Stimulated activated CD4-positive, alpha-beta T cell treated with anti-CD3 and anti-CD28 coated beads, Interleukin-2, amount 100 ng/mL, for 48 hours (primary cell): ENCODE data around the gene PDE4C.

Experiments used
- DNase-seq, 2 donors: peaks; one replicate each; pipeline ENCODE4 v3.0.0-alpha.2; 2020

The PDE4C gene

DNA sequence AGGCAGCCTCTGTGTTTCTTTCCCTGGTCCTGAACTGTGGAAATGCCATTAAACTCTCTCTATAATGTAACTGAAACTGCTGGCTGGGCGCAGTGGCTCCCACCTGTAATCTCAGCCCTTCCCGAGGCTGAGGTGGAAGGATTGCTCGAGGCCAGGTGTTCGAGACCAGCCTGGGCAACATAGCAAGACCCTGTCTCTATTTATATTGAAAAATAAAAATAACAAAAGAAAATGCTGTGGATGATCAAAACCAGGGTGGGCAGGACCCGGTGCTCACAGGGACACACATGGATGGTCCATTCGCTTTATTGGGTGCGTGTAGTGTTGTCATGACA is 29.8 kb downstream of the PDE4C start:
- DNase-seq: no peak

DNA sequence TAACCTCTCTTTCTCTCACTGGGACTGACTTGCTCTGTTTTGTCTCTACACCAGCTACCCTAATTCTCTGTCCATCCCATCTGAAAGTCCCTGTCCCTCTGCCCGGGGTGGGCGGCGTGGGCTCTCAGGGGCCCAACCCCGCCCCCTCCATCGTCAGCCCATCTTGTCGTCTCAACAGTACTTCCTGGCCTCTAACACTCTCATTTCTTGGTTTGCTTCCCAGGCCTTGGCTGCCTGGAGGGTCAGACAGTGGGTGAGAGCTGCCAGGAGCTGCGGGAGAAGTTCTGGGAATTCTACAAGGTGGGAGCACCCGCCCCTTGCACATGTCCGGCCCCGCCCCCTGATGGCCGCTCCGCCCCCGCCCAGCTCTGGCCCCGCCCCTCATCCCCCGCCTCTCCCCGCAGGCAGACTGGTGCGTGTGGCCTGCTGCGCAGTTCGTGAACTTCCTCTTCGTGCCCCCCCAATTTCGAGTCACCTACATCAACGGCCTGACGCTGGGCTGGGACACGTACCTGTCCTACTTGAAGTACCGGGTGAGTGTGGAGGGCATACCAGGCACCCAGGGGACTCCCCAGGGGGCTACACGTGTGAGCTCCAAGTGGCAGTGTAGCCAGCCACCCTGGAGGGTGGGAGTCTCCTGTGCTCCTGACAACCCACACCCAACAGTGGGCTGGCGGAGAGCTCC is 31.5 kb downstream of the PDE4C start:
- peak in 1 of 2 donors; percentile 21 for DNase-seq

DNA sequence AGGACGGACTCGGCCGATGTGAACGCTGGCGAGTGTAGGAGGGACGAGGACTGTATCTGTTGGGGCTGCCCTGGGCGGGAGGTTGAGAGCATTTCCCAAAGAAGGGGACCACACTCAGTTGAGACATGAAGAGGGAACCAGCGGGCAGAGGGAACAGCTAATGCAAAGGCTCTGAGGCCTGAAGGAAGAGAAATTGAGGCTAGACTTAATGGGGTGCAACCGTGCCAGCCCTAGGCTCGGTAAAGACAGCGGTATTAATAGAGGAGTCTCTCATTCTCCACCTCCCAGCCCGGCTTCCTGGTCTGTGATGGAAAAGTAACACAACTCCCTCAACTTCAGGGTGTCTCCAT is 32.1 kb downstream of the PDE4C start:
- DNase-seq: no peak

DNA sequence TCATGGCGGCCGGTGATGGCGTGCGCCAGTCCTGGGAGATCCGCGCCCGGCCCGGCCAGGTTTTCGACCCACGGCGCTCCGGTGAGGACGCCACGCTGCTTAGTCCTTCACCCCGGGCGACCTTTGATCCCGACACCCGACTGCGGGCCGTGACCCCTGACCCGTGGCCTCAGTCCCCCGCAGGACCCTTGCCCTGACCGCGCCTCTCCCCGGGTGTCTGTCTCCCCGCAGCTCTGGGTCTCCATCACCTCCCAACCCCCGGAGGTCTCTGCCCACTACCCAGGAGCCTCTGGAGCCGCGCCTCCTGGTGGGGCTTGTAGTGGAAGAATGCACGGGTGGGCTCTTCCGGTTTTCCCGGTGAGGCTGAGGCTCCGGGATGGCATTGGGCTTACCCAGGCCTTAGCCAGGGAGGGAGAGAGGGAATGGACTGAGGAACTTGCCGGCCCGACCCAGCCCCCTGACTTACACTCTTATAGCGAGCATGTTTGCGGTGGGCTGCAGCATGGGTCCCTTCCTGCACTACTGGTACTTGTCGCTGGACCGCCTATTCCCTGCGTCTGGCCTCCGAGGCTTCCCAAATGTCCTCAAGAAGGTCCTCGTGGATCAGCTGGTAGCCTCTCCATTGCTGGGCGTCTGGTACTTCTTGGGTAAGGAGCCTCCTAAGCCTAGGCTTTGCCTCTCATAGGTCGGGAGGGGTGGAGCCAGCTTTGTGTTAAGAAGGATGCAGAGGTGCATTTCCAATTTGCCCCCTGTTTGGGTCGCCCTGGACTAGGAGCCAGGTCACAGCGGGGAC is 32.7 kb downstream of the PDE4C start:
- no peak for DNase-seq

DNA sequence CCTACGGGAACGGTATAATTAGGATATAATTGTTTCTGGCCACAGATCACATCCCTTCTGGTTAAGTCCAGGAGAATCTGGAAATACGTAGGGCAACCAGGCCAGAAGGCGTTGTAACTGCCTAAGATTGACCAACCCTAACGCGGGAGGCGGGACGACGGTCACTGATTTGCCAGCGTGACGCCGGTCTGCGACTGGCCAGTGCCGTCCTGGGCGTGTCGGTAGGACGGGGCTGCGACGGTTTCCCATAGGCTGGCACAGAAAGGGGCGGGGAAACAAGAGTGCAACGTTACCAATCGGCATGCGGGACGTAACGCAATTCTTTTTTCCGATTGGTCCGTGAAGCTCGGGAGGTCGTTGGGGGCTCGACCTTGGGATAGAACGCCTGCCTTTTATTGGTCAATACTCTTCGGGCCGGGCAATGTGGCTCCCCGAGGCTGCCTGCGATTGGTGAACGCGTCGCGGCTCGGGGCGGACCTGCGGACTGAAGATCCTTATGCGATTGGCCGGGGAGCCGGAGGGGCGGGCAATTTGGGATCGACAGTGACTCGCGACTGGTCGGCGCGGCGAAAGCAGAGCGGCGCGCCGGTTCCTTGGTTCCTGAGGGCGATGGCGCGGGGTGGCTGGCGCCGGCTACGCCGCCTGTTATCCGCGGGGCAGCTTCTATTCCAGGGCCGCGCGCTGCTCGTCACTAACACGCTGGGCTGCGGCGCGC is 33.4 kb downstream of the PDE4C start, which contains the start of gene MPV17L2:
Gene MPV17L2, plus strand, starts transcription at position 546 of the 715 bp plus-strand sequence. Its CDS starts 64 bp downstream, at position 610.
- peak; percentile 93 to 95 for DNase-seq

DNA sequence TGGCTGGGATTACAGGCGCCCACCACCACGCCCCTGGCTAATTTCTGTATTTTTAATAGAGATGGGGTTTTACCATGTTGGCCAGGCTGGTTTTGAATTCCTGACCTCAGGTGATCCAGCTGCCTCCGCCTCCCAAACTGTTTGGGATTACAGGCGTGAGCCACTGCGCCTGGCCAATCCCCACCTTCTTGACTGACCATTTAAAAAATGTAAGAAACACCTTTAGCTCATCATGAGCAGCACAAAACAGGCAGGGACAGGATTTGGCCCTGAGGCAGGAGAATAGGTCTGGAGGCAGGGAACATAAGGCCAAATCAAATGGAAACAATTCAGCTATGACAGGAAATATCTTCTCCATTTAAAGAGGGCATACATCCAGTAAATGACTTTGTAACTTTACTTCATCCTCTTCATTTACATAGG is 34.6 kb downstream of the PDE4C start:
- no peak for DNase-seq

DNA sequence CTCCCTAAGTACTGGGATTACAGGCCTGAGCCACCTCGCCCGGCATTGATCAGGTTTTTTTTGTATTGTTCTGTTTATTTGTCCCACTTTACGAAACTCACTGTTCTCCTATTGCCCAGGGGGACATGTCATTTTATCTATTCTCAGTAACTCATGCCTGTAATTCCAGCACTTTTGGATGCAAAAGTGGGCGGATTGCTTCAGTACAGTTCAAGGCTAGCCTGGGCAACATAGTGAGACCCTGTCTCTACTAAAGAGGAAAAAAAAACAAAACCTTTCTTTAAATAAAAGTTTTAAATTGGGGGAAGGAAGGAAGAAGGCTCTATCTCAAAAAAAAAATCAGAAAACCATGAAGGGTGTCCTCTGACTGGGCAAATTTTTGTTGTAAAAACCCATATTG is 36.0 kb downstream of the PDE4C start:
- DNase-seq: no peak

DNA sequence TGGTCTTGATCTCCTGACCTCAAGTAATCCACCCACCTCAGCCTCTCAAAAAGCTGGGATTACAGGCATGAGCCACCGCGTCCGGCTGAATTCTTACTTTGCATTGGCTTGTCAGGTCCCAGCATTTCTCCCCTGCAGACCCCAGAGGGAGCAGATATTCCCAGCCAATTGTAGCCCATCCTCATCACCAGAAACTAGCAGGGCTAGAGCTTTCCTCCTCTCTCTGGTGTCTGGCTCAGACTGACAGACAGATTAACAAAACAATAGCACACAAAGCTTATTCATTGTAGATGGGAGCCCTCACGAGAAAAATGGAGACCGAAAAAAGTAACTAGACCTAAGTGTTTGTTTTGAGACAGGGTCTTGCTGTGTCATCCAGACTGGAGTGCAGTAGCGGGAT is 40.7 kb downstream of the PDE4C start:
- DNase-seq: no peak

DNA sequence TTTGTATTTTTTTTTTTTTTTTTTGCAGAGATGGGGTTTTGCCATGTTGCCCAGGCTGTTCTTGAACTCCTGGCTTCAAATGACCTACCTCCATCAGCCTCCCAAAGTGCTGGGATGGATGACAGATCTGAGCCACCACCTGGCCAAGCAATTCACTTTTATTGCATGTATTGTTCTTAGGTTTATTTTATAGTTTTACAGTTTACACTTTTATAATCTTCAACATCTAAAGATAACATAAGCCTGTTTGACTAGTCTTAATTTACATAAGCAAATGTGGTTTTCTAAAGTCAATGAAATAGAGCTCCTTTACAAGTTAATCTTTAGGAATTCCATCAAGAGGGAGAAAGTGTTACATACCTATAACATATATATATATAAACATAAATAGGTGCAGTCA is 42.7 kb downstream of the PDE4C start:
- no peak for DNase-seq

DNA sequence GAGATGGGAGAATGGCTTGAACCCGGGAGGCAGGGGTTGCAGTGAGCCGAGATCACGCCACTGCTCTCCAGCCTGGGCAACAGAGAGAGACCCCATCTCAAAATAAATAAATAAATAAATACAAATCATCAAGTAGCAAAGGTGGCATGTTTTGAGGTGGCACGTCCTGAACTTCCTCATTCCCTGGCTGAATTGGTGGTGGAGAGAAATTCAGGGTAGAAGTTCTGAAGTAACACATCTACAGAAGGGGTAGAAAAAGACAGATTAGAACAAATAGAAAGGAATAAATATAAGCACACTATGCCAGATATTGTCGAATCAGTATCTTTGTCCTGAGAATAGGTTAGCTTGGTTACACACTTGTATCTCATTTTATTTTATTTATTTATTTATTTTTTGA is 46.3 kb downstream of the PDE4C start:
- DNase-seq: no peak

DNA sequence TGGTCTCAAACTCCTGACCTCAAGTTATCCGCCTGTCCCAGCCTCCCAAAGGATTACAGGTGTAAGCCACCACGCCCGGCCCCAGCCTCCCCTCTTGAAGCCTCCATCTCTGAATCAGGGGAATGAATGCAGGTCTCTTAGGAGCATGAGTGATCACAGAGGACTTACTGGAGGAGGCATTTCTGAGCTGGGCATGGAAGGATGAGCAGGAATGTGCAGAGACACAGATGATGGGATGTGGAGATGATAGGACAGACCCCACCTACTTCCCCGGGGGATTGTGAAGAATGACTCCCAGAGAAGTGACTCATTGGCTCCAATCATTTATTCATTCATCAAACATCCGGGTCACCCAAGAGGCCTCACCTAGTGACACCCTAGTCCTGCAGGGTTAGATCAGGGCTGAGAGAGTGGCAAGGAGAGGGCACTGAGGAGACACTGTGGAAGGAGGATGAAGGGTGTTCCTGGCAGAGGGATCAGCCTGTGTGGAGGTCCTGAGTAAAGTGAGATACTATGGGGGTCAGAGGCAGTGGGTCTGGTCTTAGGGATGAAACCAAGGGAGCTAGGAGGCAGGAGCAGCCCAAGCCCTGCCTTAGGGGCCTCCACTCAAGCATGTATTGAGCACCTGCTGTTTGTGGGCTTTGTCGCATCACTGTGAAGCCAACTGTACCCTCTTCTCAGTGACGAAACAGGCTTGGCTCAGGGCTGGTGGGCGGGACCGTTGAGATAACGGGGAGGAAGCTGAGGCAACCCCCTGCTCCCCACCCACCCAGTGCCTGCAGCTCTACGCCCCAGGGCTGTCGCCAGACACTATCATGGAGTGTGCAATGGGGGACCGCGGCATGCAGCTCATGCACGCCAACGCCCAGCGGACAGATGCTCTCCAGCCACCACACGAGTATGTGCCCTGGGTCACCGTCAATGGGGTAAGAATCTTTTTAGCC is 49.6 kb downstream of the PDE4C start:
- DNase-seq: no peak

DNA sequence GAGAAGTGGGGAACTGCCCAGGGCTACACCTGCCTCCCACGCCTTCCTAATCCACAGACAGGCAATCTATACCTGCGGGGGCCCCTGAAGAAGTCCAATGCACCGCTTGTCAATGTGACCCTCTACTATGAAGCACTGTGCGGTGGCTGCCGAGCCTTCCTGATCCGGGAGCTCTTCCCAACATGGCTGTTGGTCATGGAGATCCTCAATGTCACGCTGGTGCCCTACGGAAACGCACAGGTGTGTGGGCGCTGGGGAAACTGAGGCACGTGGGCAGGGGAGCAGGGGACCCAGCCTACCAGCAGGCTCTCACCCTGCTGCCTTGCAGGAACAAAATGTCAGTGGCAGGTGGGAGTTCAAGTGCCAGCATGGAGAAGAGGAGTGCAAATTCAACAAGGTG is 51.3 kb downstream of the PDE4C start:
- no peak for DNase-seq
